ENCODE data around the gene PCDHGA3.

- TF ChIP-seq CTCF (IDR thresholded peaks at IDR 0.05), result no peak
- no peak for TF ChIP-seq E2F6 (IDR thresholded peaks at IDR 0.05; ENCODE audit: borderline replicate concordance, low read depth)
- TF ChIP-seq ZFP36 (IDR thresholded peaks at IDR 0.05; ENCODE audit: borderline replicate concordance, partially characterized antibody), result no peak
- TF ChIP-seq CEBPB (IDR thresholded peaks at IDR 0.05), result no peak
- TF ChIP-seq POLR2A (IDR thresholded peaks at IDR 0.05; ENCODE audit: low read length), result no peak
- TF ChIP-seq KDM1A (IDR thresholded peaks at IDR 0.05; ENCODE audit: low read depth), result no peak
- no peak for TF ChIP-seq USF2 (IDR thresholded peaks at IDR 0.05)
- TF ChIP-seq BHLHE40 (IDR thresholded peaks at IDR 0.05; ENCODE audit: low read depth, low read length), result no peak
- no peak for TF ChIP-seq RCOR1 (IDR thresholded peaks at IDR 0.05; ENCODE audit: low read depth, low read length)
- TF ChIP-seq RAD21 (conservative IDR thresholded peaks at IDR 0.05 in 1 of 2, IDR thresholded peaks at IDR 0.05 in 1 of 2), result no peak
- no peak for TF ChIP-seq REST (IDR thresholded peaks at IDR 0.05)
- TF ChIP-seq FOSB (CRISPR knock-in tag; IDR thresholded peaks at IDR 0.05), result no peak
- no peak for TF ChIP-seq EP300 (IDR thresholded peaks at IDR 0.05)
These were observed 39.9 kb upstream of the PCDHGA3 start, which contains the start of gene SLC25A2 for GRCh38 chr5:141303756-141304155.

Measured in A549 (cell line).